A549 (cell line): ENCODE results near the gene CCNB2. TPM values are rescaled to one million over a fixed set of nuclear protein-coding genes. Genes with fewer than 3 reads are reported as not detected.
"Not testable (repeated sequence)": the region's sequence is repeated elsewhere in the genome, so short reads cannot be mapped to it uniquely, and the experiment has no call there.

Experiments
- ATAC-seq, 2 experiments: fragments of 200-7000 bp in 1 of 2; fragments of >200 bp in 1 of 2; cut with Nextera tagmentation in 1 of 2; cut with Tn5 transposase in 1 of 2; 3 replicates each; pipeline versions ENCODE4 v1.8.0 to v1.9.1; 2018 to 2020; ENCODE audit warnings: mild to moderate bottlenecking in 1 of 2, moderate library complexity in 1 of 2
- CTCF ChIA-PET: fragments of 300-600 bp; sonication (Branson Sonifier 250); formaldehyde crosslinking; extraction: SDS; loops from one replicate; lab custom pipeline; 2021; ENCODE audit warnings: antibody characterized with exemption, inconsistent platforms; lab: Yijun Ruan, JAX
- POLR2A ChIA-PET: fragments of 350-600 bp; formaldehyde crosslinking; extraction: SDS; loops from one replicate; lab custom pipeline; 2021; ENCODE audit warnings: antibody characterized with exemption, inconsistent platforms; lab: Yijun Ruan, JAX
- DNase-seq, 2 experiments: peaks; one replicate each; pipeline versions ENCODE4 v3.0.0 to v3.0.0-alpha.2; 2011 to 2016; ENCODE audit warnings: low read depth in 1 of 2, low spot score in 1 of 2
- FAIRE-seq: peaks from 2 replicates; lab custom pipeline; 2011; peaks lifted over from hg19 to GRCh38; lab: Jason Lieb, UNC
- H3K27ac ChIP-seq, 2 experiments: fragments of >200 bp; sonication (Bioruptor Twin); formaldehyde crosslinking; 3 replicates each; pipeline ENCODE4 v1.5.1; 2016 to 2017
- H3K4me1 ChIP-seq: fragments of >200 bp; sonication (Bioruptor Twin); formaldehyde crosslinking; 3 replicates; pipeline ENCODE4 v1.6.1; 2016
- H3K4me2 ChIP-seq: fragments of >200 bp; sonication (Bioruptor Twin); formaldehyde crosslinking; 3 replicates; pipeline ENCODE4 v1.6.1; 2016
- H3K4me3 ChIP-seq: fragments of >200 bp; sonication (Bioruptor Twin); formaldehyde crosslinking; 3 replicates; pipeline ENCODE4 v1.5.1; 2016
- H3K9me3 ChIP-seq: fragments of >200 bp; sonication (Bioruptor Twin); formaldehyde crosslinking; 3 replicates; pipeline ENCODE4 v1.6.1; 2016
- BHLHE40 ChIP-seq: IDR thresholded peaks from 2 replicates; pipeline ENCODE4 v1.6.1; 2012; ENCODE audit warnings: low read depth, low read length, inconsistent platforms
- CBX2 ChIP-seq: fragments of 200-600 bp; sonication (generic); IDR thresholded peaks from 2 replicates; pipeline ENCODE4 v1.6.1; 2016; ENCODE audit warnings: low read depth, mild to moderate bottlenecking, borderline replicate concordance
- E2F6 ChIP-seq: IDR thresholded peaks from 2 replicates; pipeline ENCODE4 v1.6.1; 2012; ENCODE audit warnings: low read depth, borderline replicate concordance
- FOXS1 ChIP-seq: fragments of 250-450 bp; sonication (Bioruptor Pico); IDR thresholded peaks from 2 replicates; pipeline ENCODE4 v1.5.0; 2020; ENCODE audit warnings: mild to moderate bottlenecking, moderate library complexity
- GATA3 ChIP-seq: IDR thresholded peaks from 2 replicates; pipeline ENCODE4 v1.6.1; 2012; ENCODE audit warnings: borderline replicate concordance
- HOXA7 ChIP-seq: fragments of 250-450 bp; sonication (Bioruptor Pico); IDR thresholded peaks from 2 replicates; pipeline ENCODE4 v1.5.0; 2020; ENCODE audit warnings: mild to moderate bottlenecking, moderate library complexity
- HOXB5 ChIP-seq: fragments of 250-450 bp; sonication (Bioruptor Pico); IDR thresholded peaks from 2 replicates; pipeline ENCODE4 v1.5.0; 2020; ENCODE audit warnings: mild to moderate bottlenecking, moderate library complexity
- JUNB ChIP-seq: fragments of >200 bp; sonication (Bioruptor Twin); formaldehyde crosslinking; IDR thresholded peaks from 2 replicates; pipeline ENCODE4 v1.6.1; 2016
- NFE2L2 ChIP-seq: fragments of 150-350 bp; conservative IDR thresholded peaks from 2 replicates; pipeline ENCODE4 v1.6.1; 2014; ENCODE audit warnings: low read length
- NR3C1 ChIP-seq: fragments of >200 bp; sonication (Bioruptor Twin); formaldehyde crosslinking; IDR thresholded peaks from 3 replicates; pipeline ENCODE4 v1.6.1; 2017
- POLR2AphosphoS2 ChIP-seq: conservative IDR thresholded peaks from 2 replicates; pipeline ENCODE4 v1.6.1; 2012; ENCODE audit warnings: low read length, improper control_type of control experiment, inconsistent platforms
- RAD21 ChIP-seq, 2 experiments: fragments of >200 bp in 1 of 2; sonication (Bioruptor Twin) in 1 of 2; formaldehyde crosslinking in 1 of 2; IDR thresholded peaks in 1 of 2; conservative IDR thresholded peaks in 1 of 2; 2 replicates in 1 of 2; 3 replicates in 1 of 2; pipeline ENCODE4 v1.6.1; 2012 to 2018; ENCODE audit warnings: inconsistent platforms in 1 of 2
- ZFP36 ChIP-seq: fragments of 450-650 bp; IDR thresholded peaks from 2 replicates; pipeline ENCODE4 v1.6.1; 2014; ENCODE audit warnings: borderline replicate concordance; ENCODE audit not compliant: partially characterized antibody
- ZSCAN20 ChIP-seq: fragments of 250-450 bp; sonication (Bioruptor Pico); IDR thresholded peaks from 2 replicates; pipeline ENCODE4 v1.8.0; 2022; ENCODE audit warnings: mild to moderate bottlenecking, moderate library complexity
- WGBS: methylation state at CpG from one replicate; pipeline ENCODE4 v1.1.6; 2017; ENCODE audit errors: missing lambda C conversion rate; 5-methylcytosine and 5-hydroxymethylcytosine counted together
- polyA plus RNA-seq, 4 experiments: library from polyadenylated mRNA; depleted of rRNA in 3 of 4; stranded (reverse); fragments of >200 nt; fragmentation: RNase III in 1 of 4; extraction: RNeasy Plus Mini Kit Qiagen cat#74134 plus additional on column Dnase treatment in 1 of 4; gene quantifications; 2 replicates in 3 of 4; 3 replicates in 1 of 4; pipeline ENCODE4 v1.2.3, GENCODE V29; 2011 to 2017

CCNB2 gene
- polyA plus RNA-seq, 2 of the 4 experiments (the other 2 are of a cell fraction): 91.1 to 144 TPM

GRCh38 chr15:59120937-59121336, 16.0 kb downstream of the CCNB2 start:
- Histone ChIP-seq H3K4me2 (no peak overlapping the region), H3K27ac (no peak overlapping the region), H3K4me1 (no peaks in the 10 kb centered on the region), H3K4me3 (no peak overlapping the region), H3K9me3 (no peaks in the 10 kb centered on the region)
- peak; percentile 32 for FAIRE-seq
- ChIA-PET POLR2A (no interaction called here), CTCF (interaction anchor here (0.6 to 1.8 kb wide), 2 partner anchors 17 to 373 kb away, joined by 3 to 4 read pairs; no protein-coding TSS in a partner anchor)
- ATAC-seq: no peak
- DNase-seq: no peak
- 91% methylated on average over 5 of the region's 5 CpGs for whole genome bisulfite sequencing
- no peak for TF ChIP-seq FOXS1 (CRISPR knock-in tag)
- TF ChIP-seq POLR2AphosphoS2: peak; percentile 83; the same call in 1 of the 2 replicates

DNA sequence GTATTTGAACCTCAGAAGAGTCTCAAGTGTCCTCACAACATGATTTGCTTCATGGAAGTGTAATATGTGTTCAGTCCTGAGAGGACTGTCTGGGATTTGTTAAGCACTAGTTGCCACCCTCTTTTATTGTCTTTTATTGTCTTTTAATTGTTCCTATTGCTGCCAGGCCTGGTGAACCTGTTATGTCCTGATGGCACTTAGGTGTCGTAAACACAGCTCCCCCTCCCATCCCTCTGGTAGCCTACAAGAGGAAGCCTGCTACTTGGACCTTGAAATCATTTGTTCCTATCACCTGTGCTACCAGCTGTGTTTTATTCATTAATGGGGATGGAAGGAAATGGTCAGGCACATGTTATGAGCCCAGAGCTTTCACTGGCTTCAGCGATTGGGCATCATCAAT, 19.3 kb downstream of the CCNB2 start:
- TF ChIP-seq BHLHE40: no peak
- no peak for TF ChIP-seq NR3C1
- no peak for TF ChIP-seq GATA3
- TF ChIP-seq JUNB: no peak
- no peak for TF ChIP-seq NFE2L2
- no peak for TF ChIP-seq RAD21 (conservative IDR thresholded peaks at IDR 0.05 in 1 of 2, IDR thresholded peaks at IDR 0.05 in 1 of 2)
- TF ChIP-seq CBX2: no peak
- no peak for TF ChIP-seq HOXB5 (CRISPR knock-in tag)
- Histone ChIP-seq H3K4me1 (no peaks in the 10 kb centered on the region), H3K4me3 (no peak overlapping the region), H3K4me2 (no peak overlapping the region), H3K27ac (no peak overlapping the region), H3K9me3 (peaks cover 28% of the 10 kb centered on the region)
- CTCF ChIA-PET: interaction anchor here (0.8 to 1.3 kb wide), 4 partner anchors 28 to 405 kb away, joined by 3 read pairs; no protein-coding TSS in a partner anchor
- no peak for DNase-seq
- FAIRE-seq: no peak
- peak in 1 of 2 experiments; percentile 45; a peak in 3 of 6 replicates for ATAC-seq
- POLR2A ChIA-PET: no interaction called here
- WGBS: 94% methylated on average over 2 of the region's 2 CpGs

GRCh38 chr15:59125683-59126082, 20.7 kb downstream of the CCNB2 start:
- H3K4me3 ChIP-seq, ATAC-seq, H3K4me2 ChIP-seq, FAIRE-seq, H3K4me1 ChIP-seq, POLR2A ChIA-PET, H3K27ac ChIP-seq, DNase-seq: not testable (repeated sequence)
- 97% methylated on average over 4 of the region's 4 CpGs for WGBS
- CTCF ChIA-PET: interaction anchor here (0.6 to 0.8 kb wide), 2 partner anchors 222 to 367 kb away, joined by 3 to 4 read pairs; no protein-coding TSS in a partner anchor
- H3K9me3 ChIP-seq: peaks cover 42% of the 10 kb centered on the region
- peak; percentile 53; the same call in 1 of the 2 replicates for TF ChIP-seq HOXA7 (CRISPR knock-in tag)

DNA sequence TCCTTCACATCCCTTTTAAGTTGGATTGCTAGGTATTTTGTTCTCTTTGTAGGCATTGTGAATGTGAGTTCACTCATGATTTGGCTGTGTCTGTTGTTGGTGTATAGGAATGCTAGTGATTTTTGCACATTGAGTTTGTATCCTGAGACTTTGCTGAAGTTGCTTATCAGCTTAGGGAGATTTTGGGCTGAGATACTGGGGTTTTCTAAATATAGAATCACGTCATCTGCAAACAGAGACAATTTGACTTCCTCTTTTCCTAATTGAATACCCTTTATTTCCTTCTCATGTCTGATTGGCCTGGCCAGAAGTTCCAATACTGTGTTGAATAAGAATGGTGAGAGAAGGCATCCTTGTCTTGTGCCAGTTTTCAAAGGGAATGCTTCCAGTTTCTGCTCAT, 22.3 kb downstream of the CCNB2 start:
- H3K27ac ChIP-seq, POLR2A ChIA-PET, DNase-seq, ATAC-seq, FAIRE-seq, H3K4me2 ChIP-seq, H3K4me1 ChIP-seq, H3K4me3 ChIP-seq: not testable (repeated sequence)
- 93% methylated on average over 1 of the region's 1 CpG for WGBS
- CTCF ChIA-PET: interaction anchor here (1.0 to 1.9 kb wide), 4 partner anchors 10 to 366 kb away, joined by 3 to 7 read pairs (median 3); no protein-coding TSS in a partner anchor
- peaks cover 56% of the 10 kb centered on the region for H3K9me3 ChIP-seq

DNA sequence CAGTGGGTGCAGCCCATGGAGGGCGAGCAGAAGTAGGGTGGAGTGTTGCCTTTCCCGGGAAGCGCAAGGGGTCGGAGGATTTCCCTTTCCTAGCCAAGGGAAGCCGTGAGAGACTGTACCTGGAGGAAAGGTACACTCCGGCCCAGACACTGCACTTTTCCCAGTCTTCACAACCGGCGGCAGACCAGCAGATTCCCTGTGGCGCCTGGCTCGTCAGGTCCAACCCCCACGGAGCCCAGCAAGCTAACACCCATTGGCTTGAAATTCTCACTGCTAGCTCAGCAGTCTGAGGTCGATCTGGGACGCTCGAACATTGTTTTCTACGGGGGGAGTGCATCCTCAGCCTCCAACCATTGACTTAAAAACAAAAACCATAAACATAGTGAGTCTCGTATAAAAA, 26.5 kb downstream of the CCNB2 start:
- ATAC-seq (no peak; a peak in 1 of 6 replicates), DNase-seq (no peak), FAIRE-seq (no peak)
- POLR2A ChIA-PET: no interaction called here
- Histone ChIP-seq H3K4me3 (no peak overlapping the region), H3K9me3 (peaks cover 53% of the 10 kb centered on the region), H3K27ac (no peak overlapping the region), H3K4me1 (no peaks in the 10 kb centered on the region), H3K4me2 (no peak overlapping the region)
- 95% methylated on average over 16 of the region's 16 CpGs for WGBS
- TF ChIP-seq POLR2AphosphoS2 (0 out of 2 replicates have a peak, but pooled peaks have one; percentile 44), ZSCAN20 (CRISPR knock-in tag) (no peak), ZFP36 (no peak), BHLHE40 (no peak), E2F6 (no peak)
- CTCF ChIA-PET: interaction anchor here (1.1 to 3.2 kb wide), 3 partner anchors 14 to 370 kb away, joined by 3 to 12 read pairs (median 3); no protein-coding TSS in a partner anchor
